ENCODE data around the gene LGALS7. TPM values are rescaled to one million over a fixed set of nuclear protein-coding genes. Genes with fewer than 3 reads are reported as not detected.

The LGALS7 gene
- total and polyA plus RNA-seq, 2 of the 4 experiments (the other 2 are of a cell fraction) = not detected

DNA sequence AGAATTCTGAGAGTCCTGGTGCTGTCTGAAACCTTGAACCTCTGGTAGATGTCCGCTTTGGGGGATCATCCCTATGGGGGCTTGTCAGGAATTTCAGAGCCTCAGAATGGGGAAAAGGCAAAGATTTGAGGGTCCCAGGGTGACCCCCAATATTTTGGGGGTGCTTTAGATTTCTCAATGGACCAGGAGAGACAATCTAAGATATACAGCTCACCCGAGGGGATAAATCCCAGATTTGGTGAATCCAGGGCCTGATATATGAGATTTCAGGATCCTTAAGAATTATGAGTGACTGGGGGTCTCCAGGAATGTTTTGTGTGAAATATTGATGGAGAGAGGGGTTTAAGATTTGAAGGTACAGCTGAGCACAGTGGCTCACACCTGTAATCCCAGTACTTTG, 32.4 kb downstream of the LGALS7 start:
- H2AK9ac ChIP-seq (replicated peaks; ENCODE audit: low read depth, low read length, poor library complexity) = no peak overlapping the region
- H3K27ac ChIP-seq (ENCODE audit: insufficient read depth, low read length) = no peak overlapping the region
- H4K5ac ChIP-seq (ENCODE audit: low read depth, low read length) = no peak overlapping the region
- intact Hi-C loops (cut with micrococcal nuclease) = no loop called here
- DNase-seq (no peak), ATAC-seq (ENCODE audit: low read depth) (no peak)
- H3K27me3 ChIP-seq (ENCODE audit: control insufficient read depth, insufficient read depth, low read length) = no peaks in the 10 kb centered on the region; the same call in 1 of the 2 replicates
- H3K56ac ChIP-seq (ENCODE audit: extremely low read depth, insufficient read depth, low read length) = no peak overlapping the region
- no peak overlapping the region for H4K8ac ChIP-seq (ENCODE audit: low read depth in 2 of 2, low read length in 2 of 2)
- TF ChIP-seq CTCF (conservative IDR thresholded peaks at IDR 0.05; ENCODE audit: low read depth, low read length) = no peak
- no peak for TF ChIP-seq POLR2A (IDR thresholded peaks at IDR 0.05; ENCODE audit: low read depth, low read length)
- no peak for TF ChIP-seq RFX5 (IDR thresholded peaks at IDR 0.05; ENCODE audit: low read depth, low read length)
- TF ChIP-seq, protein P1, sequence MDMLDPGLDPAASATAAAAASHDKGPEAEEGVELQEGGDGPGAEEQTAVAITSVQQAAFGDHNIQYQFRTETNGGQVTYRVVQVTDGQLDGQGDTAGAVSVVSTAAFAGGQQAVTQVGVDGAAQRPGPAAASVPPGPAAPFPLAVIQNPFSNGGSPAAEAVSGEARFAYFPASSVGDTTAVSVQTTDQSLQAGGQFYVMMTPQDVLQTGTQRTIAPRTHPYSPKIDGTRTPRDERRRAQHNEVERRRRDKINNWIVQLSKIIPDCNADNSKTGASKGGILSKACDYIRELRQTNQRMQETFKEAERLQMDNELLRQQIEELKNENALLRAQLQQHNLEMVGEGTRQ (IDR thresholded peaks at IDR 0.05; ENCODE audit: low read depth, low read length) = no peak
- TF ChIP-seq SMC3 (IDR thresholded peaks at IDR 0.05; ENCODE audit: low read depth, low read length) = no peak
- TF ChIP-seq RAD21 (IDR thresholded peaks at IDR 0.05; ENCODE audit: low read length) = no peak
- no peak for TF ChIP-seq ELK1 (IDR thresholded peaks at IDR 0.05; ENCODE audit: borderline replicate concordance, low read depth, low read length)
- no peak for TF ChIP-seq CEBPB (IDR thresholded peaks at IDR 0.05; ENCODE audit: low read depth, low read length)
- H3K23ac ChIP-seq (ENCODE audit: low read depth, low read length) = no peak overlapping the region
- ChIA-PET POLR2A (ENCODE audit: unreplicated experiment) (no interaction called here), CTCF (no interaction called here)
- H2BK20ac ChIP-seq (ENCODE audit: low read depth, low read length) = no peak overlapping the region
- BruUV-seq (replicated peaks) = no TSS peak
- no peaks in the 10 kb centered on the region for H4K20me1 ChIP-seq (ENCODE audit: insufficient read depth, low read length)
- no peak overlapping the region for H2BK120ac ChIP-seq (ENCODE audit: low read depth, low read length)
- no peaks in the 10 kb centered on the region for H3K36me3 ChIP-seq (ENCODE audit: control insufficient read depth, insufficient read depth, low read length)
- dilution Hi-C loops (cut with HindIII; ENCODE audit: low sequenced_read_pairs, unreplicated experiment) = no loop called here
- no peak overlapping the region for H2BK5ac ChIP-seq (ENCODE audit: low read depth, low read length, poor library complexity, severe bottlenecking)
- no peak overlapping the region for H3K18ac ChIP-seq (ENCODE audit: low read depth, low read length)
- no peaks in the 10 kb centered on the region for H3K4me1 ChIP-seq (ENCODE audit: control insufficient read depth, insufficient read depth, low read length)
- H3K9ac ChIP-seq (ENCODE audit: low read depth, low read length) = no peak overlapping the region
- in situ Hi-C loops (cut with MboI; ENCODE audit: low sequenced_read_pairs) = loop anchor here (25.0 kb wide), 1 partner anchor 171 kb away; the partner anchor contains the start of gene CCER2
- no peak overlapping the region for H3K4me3 ChIP-seq (ENCODE audit: insufficient read depth, low read depth, low read length)
- no peak overlapping the region for H2AK5ac ChIP-seq (ENCODE audit: low read depth, low read length)
- H3K9me3 ChIP-seq (ENCODE audit: control insufficient read depth, insufficient read depth, low read length) = no peaks in the 10 kb centered on the region
- H2BK15ac ChIP-seq (ENCODE audit: low read depth, low read length) = no peak overlapping the region
- H2AFZ ChIP-seq (replicated peaks; ENCODE audit: low read length, poor library complexity) = no peak overlapping the region
- no peak overlapping the region for H4K91ac ChIP-seq (ENCODE audit: insufficient read depth, low read depth, low read length)
- no peak overlapping the region for H3K4ac ChIP-seq (ENCODE audit: low read depth, low read length)
- H3K14ac ChIP-seq (replicated peaks; ENCODE audit: low read depth, low read length) = no peak overlapping the region
- WGBS, 2 experiments (ENCODE audit: extremely low coverage in 2 of 2, insufficient read length in 1 of 2) = no CpG with 5 or more reads among the region's 2 CpGs
- no peak overlapping the region for H3K4me2 ChIP-seq (ENCODE audit: low read depth, low read length)
- H3K9me1 ChIP-seq (ENCODE audit: insufficient read depth, low read length) = no peaks in the 10 kb centered on the region
- H3K79me1 ChIP-seq (ENCODE audit: low read depth in 1 of 2, low read length in 2 of 2) = no peaks in the 10 kb centered on the region
